HCT116 (cell line): Measurements from ENCODE around the gene CRTC1. TPM values are rescaled to one million over a fixed set of nuclear protein-coding genes. Genes with fewer than 3 reads are reported as not detected.

Experiments used
- ATAC-seq: fragments of 200-7000 bp; cut with Tn5 transposase; 2 replicates; pipeline ENCODE4 v1.9.1; 2020; ENCODE audit warnings: mild to moderate bottlenecking, moderate library complexity
- BruUV-seq: library from RNA; stranded (reverse); fragments of 400-500 nt; replicated peaks from 2 replicates; lab custom pipeline; 2021; lab: Mats Ljungman, UMichigan
- CTCF ChIA-PET: fragments of 300-600 bp; sonication (Branson Sonifier 250); formaldehyde crosslinking; loops from one replicate; lab custom pipeline; 2021; ENCODE audit warnings: antibody characterized with exemption; lab: Charles Lee
- POLR2A ChIA-PET: fragments of 300-600, 350-600 bp; sonication (Branson Sonifier 250); formaldehyde crosslinking; loops from one replicate; lab custom pipeline; 2021; ENCODE audit warnings: antibody characterized with exemption; lab: Charles Lee
- RAD21 ChIA-PET, 2 experiments: fragments of 300-600 bp; sonication (Branson Sonifier 250); formaldehyde crosslinking; loops; one replicate each; lab custom pipeline; 2023; ENCODE audit warnings: low total read pairs in 2 of 2; ENCODE audit not compliant: uncharacterized antibody in 2 of 2, unreplicated experiment in 2 of 2, low non-redundant PET in 1 of 2; lab: Charles Lee
- DNase-seq: peaks from one replicate; pipeline ENCODE4 v3.0.0-alpha.2; 2010; ENCODE audit warnings: low read depth, low spot score
- H2AFZ ChIP-seq: fragments of 200-600 bp; shearing (Covaris generic), sonication (generic); 2 replicates; pipeline ENCODE4 v1.6.1; 2017; ENCODE audit warnings: low read depth, mixed run types, mixed read lengths, antibody characterized with exemption, low read length; ENCODE audit not compliant: poor library complexity, severe bottlenecking
- H3K27ac ChIP-seq: 2 replicates; pipeline ENCODE4 v1.5.1; 2012; ENCODE audit warnings: low read depth, low read length
- H3K27me3 ChIP-seq: fragments of 200-600 bp; sonication (generic); 2 replicates; pipeline ENCODE4 v1.6.1; 2016; ENCODE audit warnings: mixed run types, low read length, mixed read lengths; ENCODE audit not compliant: insufficient read depth
- H3K36me3 ChIP-seq, 2 experiments: fragments of 200-500 bp in 1 of 2; fragments of 200-600 bp in 1 of 2; sonication (Bioruptor generic) in 1 of 2; sonication (generic) in 1 of 2; 2 replicates each; pipeline versions ENCODE4 v1.5.1 to v1.6.1; 2014 to 2016; ENCODE audit warnings: low read length in 2 of 2, inconsistent platforms in 1 of 2, mixed read lengths in 1 of 2, mixed run types in 1 of 2; ENCODE audit not compliant: insufficient read depth in 2 of 2, control insufficient read depth in 1 of 2
- H3K4me1 ChIP-seq, 2 experiments: fragments of 200-600 bp in 1 of 2; sonication (generic) in 1 of 2; 2 replicates each; pipeline versions ENCODE4 v1.5.1 to v1.6.1; 2012 to 2017; ENCODE audit warnings: low read length in 2 of 2, inconsistent platforms in 1 of 2, mild to moderate bottlenecking in 1 of 2, mixed read lengths in 1 of 2, mixed run types in 1 of 2, moderate library complexity in 1 of 2; ENCODE audit not compliant: insufficient read depth in 2 of 2, control insufficient read depth in 1 of 2
- H3K4me2 ChIP-seq: fragments of 200-600 bp; sonication (generic); 2 replicates; pipeline ENCODE4 v1.6.1; 2017; ENCODE audit warnings: mixed run types, low read length, mixed read lengths
- H3K4me3 ChIP-seq, 2 experiments: fragments of 200-600 bp in 1 of 2; sonication (generic) in 1 of 2; replicated peaks in 1 of 2; 2 replicates each; pipeline ENCODE4 v1.5.1; 2011 to 2016; ENCODE audit warnings: low read length in 2 of 2, control low read depth in 1 of 2, low read depth in 1 of 2, mild to moderate bottlenecking in 1 of 2, mixed read lengths in 1 of 2, mixed run types in 1 of 2
- H3K79me2 ChIP-seq: fragments of 200-600 bp; sonication (generic); 2 replicates; pipeline ENCODE4 v1.6.1; 2017; ENCODE audit warnings: mild to moderate bottlenecking, mixed run types, low read length, moderate library complexity, mixed read lengths; ENCODE audit not compliant: insufficient read depth
- H3K9ac ChIP-seq: fragments of 200-600 bp; sonication (generic); 2 replicates; pipeline ENCODE4 v1.6.1; 2016; ENCODE audit warnings: low read length, mixed read lengths
- H3K9me2 ChIP-seq: fragments of 200-600 bp; sonication (generic), shearing (Covaris generic); 2 replicates; pipeline ENCODE4 v1.6.1; 2017; ENCODE audit warnings: mixed run types, mild to moderate bottlenecking, moderate library complexity; ENCODE audit not compliant: insufficient read depth
- H3K9me3 ChIP-seq, 2 experiments: fragments of 200-500 bp in 1 of 2; fragments of 200-600 bp in 1 of 2; sonication (Bioruptor generic) in 1 of 2; sonication (generic) in 1 of 2; 2 replicates each; pipeline ENCODE4 v1.6.1; 2014 to 2017; ENCODE audit warnings: low read length in 2 of 2, mixed read lengths in 2 of 2, inconsistent platforms in 1 of 2, low read depth in 1 of 2, mild to moderate bottlenecking in 1 of 2, mixed run types in 1 of 2, moderate library complexity in 1 of 2; ENCODE audit not compliant: control insufficient read depth in 1 of 2, insufficient read depth in 1 of 2
- H4K20me1 ChIP-seq: fragments of 200-600 bp; sonication (generic), shearing (Covaris generic); 2 replicates; pipeline ENCODE4 v1.6.1; 2017; ENCODE audit warnings: mixed run types, mild to moderate bottlenecking, moderate library complexity; ENCODE audit not compliant: insufficient read depth
- ATF3 ChIP-seq: IDR thresholded peaks from 2 replicates; pipeline ENCODE4 v1.6.1; 2012
- CTCF ChIP-seq, 3 experiments: fragments of 200-600 bp in 1 of 3; sonication (generic) in 1 of 3; IDR thresholded peaks in 2 of 3; conservative IDR thresholded peaks in 1 of 3; 2 replicates each; pipeline ENCODE4 v1.5.1; 2012 to 2017; ENCODE audit warnings: low read depth in 2 of 3, low read length in 2 of 3, antibody characterized with exemption in 1 of 3, borderline replicate concordance in 1 of 3, control low read depth in 1 of 3, mild to moderate bottlenecking in 1 of 3, mixed read lengths in 1 of 3, mixed run types in 1 of 3, moderate library complexity in 1 of 3; ENCODE audit not compliant: insufficient read depth in 1 of 3
- EGR1 ChIP-seq: IDR thresholded peaks from 2 replicates; pipeline ENCODE4 v1.6.1; 2012; ENCODE audit warnings: low read depth
- FOSL1 ChIP-seq: IDR thresholded peaks from 2 replicates; pipeline ENCODE4 v1.6.1; 2012; ENCODE audit warnings: low read depth
- MAX ChIP-seq: IDR thresholded peaks from 2 replicates; pipeline ENCODE4 v1.6.1; 2012
- POLR2AphosphoS5 ChIP-seq: IDR thresholded peaks from 2 replicates; pipeline ENCODE4 v1.6.1; 2011; ENCODE audit warnings: mild to moderate bottlenecking, low read depth, low read length, moderate library complexity
- RAD21 ChIP-seq: IDR thresholded peaks from 2 replicates; pipeline ENCODE4 v1.6.1; 2012; ENCODE audit warnings: low read depth, mild to moderate bottlenecking
- SIN3A ChIP-seq: IDR thresholded peaks from 2 replicates; pipeline ENCODE4 v1.6.1; 2012; ENCODE audit warnings: low read depth
- TCF7L2 ChIP-seq: IDR thresholded peaks from 2 replicates; pipeline ENCODE4 v1.7.0; 2011; ENCODE audit warnings: borderline replicate concordance, inconsistent platforms; ENCODE audit not compliant: insufficient read depth, insufficient read length; ENCODE audit errors: extremely low read depth
- ZBTB33 ChIP-seq: IDR thresholded peaks from 2 replicates; pipeline ENCODE4 v1.6.1; 2011; ENCODE audit warnings: mild to moderate bottlenecking, low read length, moderate library complexity; ENCODE audit not compliant: insufficient replicate concordance; ENCODE audit errors: extremely low read depth
- ZFX ChIP-seq: fragments of 450-650 bp; IDR thresholded peaks from 2 replicates; pipeline ENCODE4 v1.6.1; 2017
- ZNF274 ChIP-seq: fragments of 200-500 bp; sonication (Bioruptor generic); IDR thresholded peaks from 2 replicates; pipeline ENCODE4 v1.6.1; 2014; ENCODE audit warnings: mild to moderate bottlenecking, low read depth, low read length, inconsistent platforms
- intact Hi-C: fragments of 100-400 bp; cut with micrococcal nuclease; formaldehyde crosslinking; loops from 2 replicates; pipeline ENCODE4 v1.10.0; 2022
- total RNA-seq: library from RNA; stranded (reverse); gene quantifications from one replicate; pipeline ENCODE4 v1.2.1, GENCODE V29; 2021; ENCODE audit not compliant: unreplicated experiment

CRTC1 gene
- total RNA-seq, 1 experiment from 2014 or later = 14.9 TPM

GRCh38 chr19:18650468-18651041 lies 32.9 kb upstream of the CRTC1 start (continued):
- no peak for TF ChIP-seq ZBTB33
- TF ChIP-seq FOSL1 = no peak
- TF ChIP-seq POLR2AphosphoS5 = no peak

DNA sequence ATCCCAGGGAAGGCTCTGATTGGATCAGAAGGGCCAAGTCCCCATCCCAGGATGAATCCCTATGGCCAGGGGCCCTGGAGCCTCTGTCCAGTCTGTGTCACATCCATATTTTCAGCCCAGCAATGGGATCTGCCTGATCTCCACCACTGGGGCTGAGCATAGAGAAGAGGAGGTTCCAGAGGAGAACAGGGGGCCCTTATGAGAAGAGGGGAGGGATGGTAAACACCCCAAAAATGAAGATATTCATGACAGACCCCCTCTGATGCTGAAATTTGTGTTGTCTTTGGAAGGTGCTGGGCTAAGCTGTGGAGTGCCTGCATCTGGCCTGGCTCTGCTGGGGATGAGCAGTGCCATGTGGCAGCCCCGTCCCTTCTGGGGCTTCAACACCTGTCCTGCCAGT lies 32.2 kb upstream of the CRTC1 start:
- intact Hi-C loops = no loop called here
- Histone ChIP-seq H3K9me2 (no peaks in the 10 kb centered on the region), H3K27ac (no peak overlapping the region), H3K36me3 (no peaks in the 10 kb centered on the region), H3K9ac (no peak overlapping the region), H3K4me3 (no peak overlapping the region), H3K27me3 (no peaks in the 10 kb centered on the region), H2AFZ (no peak overlapping the region), H3K79me2 (peaks cover 7% of the 10 kb centered on the region; the same call in 1 of the 2 replicates), H4K20me1 (no peaks in the 10 kb centered on the region), H3K4me2 (no peak overlapping the region), H3K9me3 (no peaks in the 10 kb centered on the region), H3K4me1 (no peaks in the 10 kb centered on the region)
- CTCF ChIA-PET = no interaction called here
- RAD21 ChIA-PET = no interaction called here
- POLR2A ChIA-PET = no interaction called here
- no TSS peak for BruUV-seq
- TF ChIP-seq POLR2AphosphoS5 = no peak
- no peak for TF ChIP-seq ZNF274
- TF ChIP-seq EGR1 = no peak
- no peak for TF ChIP-seq MAX
- TF ChIP-seq SIN3A = no peak
- TF ChIP-seq CTCF (IDR thresholded peaks at IDR 0.05 in 2 of 3, conservative IDR thresholded peaks at IDR 0.05 in 1 of 3; ENCODE audit: borderline replicate concordance in 1 of 3, insufficient read depth in 1 of 3, low read depth in 2 of 3, low read length in 2 of 3) = no peak
- no peak for TF ChIP-seq ZFX
- no peak for TF ChIP-seq ATF3
- TF ChIP-seq TCF7L2 = no peak
- TF ChIP-seq RAD21 = no peak
- ATAC-seq (no peak), DNase-seq (no peak)
